HepG2 (cell line): ENCODE data around the gene CREBRF. TPM values are rescaled to one million over a fixed set of nuclear protein-coding genes. Genes with fewer than 3 reads are reported as not detected.

Experiments used
- AHDC1 ChIP-seq: sonication (generic); formaldehyde crosslinking; IDR thresholded peaks from 2 replicates; pipeline ENCODE4 v1.5.1; 2020; ENCODE audit warnings: mild to moderate bottlenecking, missing genetic modification reagents, borderline replicate concordance
- ARID5B ChIP-seq: IDR thresholded peaks from 2 replicates; pipeline ENCODE4 v1.4.0; 2020; ENCODE audit warnings: mild to moderate bottlenecking, missing genetic modification reagents
- DMAP1 ChIP-seq: IDR thresholded peaks from 2 replicates; pipeline ENCODE4 v1.6.1; 2016
- ETV5 ChIP-seq: IDR thresholded peaks from 2 replicates; pipeline ENCODE4 v1.6.1; 2018; ENCODE audit warnings: missing biosample characterization, missing genetic modification reagents, inconsistent platforms, borderline replicate concordance
- IKZF1 ChIP-seq: fragments of 450-650 bp; IDR thresholded peaks from 2 replicates; pipeline ENCODE4 v1.7.1; 2016
- KLF9 ChIP-seq: IDR thresholded peaks from 2 replicates; pipeline ENCODE4 v1.6.1; 2016; ENCODE audit warnings: low read depth
- POLR2A ChIP-seq, 2 experiments: IDR thresholded peaks; 2 replicates each; pipeline ENCODE4 v1.6.1; 2011; ENCODE audit warnings: low read depth in 2 of 2, low read length in 2 of 2, mild to moderate bottlenecking in 1 of 2, moderate library complexity in 1 of 2; ENCODE audit not compliant: insufficient read depth in 1 of 2
- RXRB ChIP-seq: IDR thresholded peaks from 2 replicates; pipeline ENCODE4 v1.6.1; 2016; ENCODE audit warnings: borderline replicate concordance, missing genetic modification reagents, missing compliant biosample characterization
- TARDBP ChIP-seq: sonication (generic); formaldehyde crosslinking; IDR thresholded peaks from 2 replicates; pipeline ENCODE4 v1.8.0; 2022; ENCODE audit warnings: mild to moderate bottlenecking, missing genetic modification reagents
- THRA ChIP-seq: sonication (generic); formaldehyde crosslinking; IDR thresholded peaks from 2 replicates; pipeline ENCODE4 v1.4.0; 2020; ENCODE audit warnings: missing genetic modification reagents, borderline replicate concordance
- USF2 ChIP-seq, 2 experiments: sonication (generic) in 1 of 2; formaldehyde crosslinking in 1 of 2; IDR thresholded peaks; 2 replicates each; pipeline versions ENCODE4 v1.5.1 to v1.6.1; 2011 to 2020; ENCODE audit warnings: borderline replicate concordance in 1 of 2, low read depth in 1 of 2, low read length in 1 of 2, mild to moderate bottlenecking in 1 of 2, missing genetic modification reagents in 1 of 2, moderate library complexity in 1 of 2
- XRCC5 ChIP-seq: fragments of 200-400 bp; formaldehyde crosslinking; optimal IDR thresholded peaks from 2 replicates; pipeline ENCODE3; 2017; ENCODE audit warnings: mild to moderate bottlenecking, low read length
- ZFP82 ChIP-seq: sonication (generic); formaldehyde crosslinking; IDR thresholded peaks from 2 replicates; pipeline ENCODE4 v1.5.1; 2020; ENCODE audit warnings: mild to moderate bottlenecking, missing genetic modification reagents, borderline replicate concordance
- ZNF781 ChIP-seq: sonication (generic); formaldehyde crosslinking; IDR thresholded peaks from 2 replicates; pipeline ENCODE4 v1.5.1; 2020; ENCODE audit warnings: borderline replicate concordance, mild to moderate bottlenecking, missing genetic modification reagents; ENCODE audit errors: not compliant biosample characterization
- ZSCAN20 ChIP-seq: sonication (generic); formaldehyde crosslinking; IDR thresholded peaks from 2 replicates; pipeline ENCODE4 v1.4.0; 2020; ENCODE audit warnings: missing genetic modification reagents, mild to moderate bottlenecking, borderline replicate concordance
- polyA plus RNA-seq, 8 experiments: library from polyadenylated mRNA; depleted of rRNA in 3 of 8; stranded (reverse) in 7 of 8; unstranded in 1 of 8; fragments of >200 nt; fragmentation: Illumina TruSeq in 4 of 8; extraction: Trizol in 4 of 8; gene quantifications; 2 replicates each; pipeline versions ENCODE4 v1.2.1 to v1.2.3, GENCODE V29; 2011 to 2016; ENCODE audit warnings: low read depth in 4 of 8, missing spikeins in 1 of 8, mixed read lengths in 1 of 8; ENCODE audit not compliant: insufficient read depth in 1 of 8
- total RNA-seq, 5 experiments: library from RNA; depleted of rRNA; stranded (reverse); fragments of >200 nt; fragmentation: Illumina TruSeq; extraction: Trizol; gene quantifications; 2 replicates each; pipeline ENCODE4 v1.2.3, GENCODE V29; 2016; ENCODE audit warnings: low read depth in 1 of 5

Gene CREBRF
- total and polyA plus RNA-seq, 2 of the 13 experiments (the other 11 are each of a cell fraction or from before 2014, with no cell fraction given) = 4.5 to 10.2 TPM

- TF ChIP-seq AHDC1 (CRISPR knock-in tag) (no peak), THRA (CRISPR knock-in tag) (peak; percentile 44; the same call in 1 of the 2 replicates), DMAP1 (peak; percentile 78; the same call in 1 of the 2 replicates), ARID5B (CRISPR knock-in tag) (peak; percentile 53; the same call in 1 of the 2 replicates), ETV5 (CRISPR knock-in tag) (peak; percentile 70), IKZF1 (no peak), TARDBP (CRISPR knock-in tag) (peak; percentile 80), KLF9 (CRISPR knock-in tag) (peak; percentile 83; the same call in 1 of the 2 replicates), USF2 (IDR thresholded peaks at IDR 0.05; ENCODE audit: low read depth, low read length) (no peak), USF2 (CRISPR knock-in tag; IDR thresholded peaks at IDR 0.05; ENCODE audit: borderline replicate concordance) (peak; percentile 44), XRCC5 (peak; percentile 42), ZSCAN20 (CRISPR knock-in tag) (no peak), POLR2A (IDR thresholded peaks at IDR 0.05; ENCODE audit: insufficient read depth in 1 of 2, low read depth in 2 of 2, low read length in 2 of 2) (peak; percentile 79 to 81), ZNF781 (CRISPR knock-in tag) (peak; percentile 82), RXRB (CRISPR knock-in tag) (peak; percentile 54), ZFP82 (CRISPR knock-in tag) (0 out of 2 replicates have a peak, but pooled peaks have one; percentile 8)
Observed at GRCh38 chr5:173057062-173057924, 1.1 kb downstream of the CREBRF start (continued).
